Kidney (tissue), 14 donors: ENCODE results near the gene GMPPA. TPM values are rescaled to one million over a fixed set of nuclear protein-coding genes. Genes with fewer than 3 reads are reported as not detected.

ENCODE experiments used
- DNase-seq, 5 donors: peaks; one replicate each; pipeline ENCODE4 v3.0.0-alpha.2; 2013 to 2020
- FAIRE-seq: peaks from 2 replicates; lab custom pipeline; 2012; peaks lifted over from hg19 to GRCh38; lab: Jason Lieb, UNC
- H3K27ac ChIP-seq, 2 donors: one replicate each; pipeline ENCODE4 v1.7.0; 2013; ENCODE audit warnings: low read depth in 2 of 2, low read length in 2 of 2, inconsistent platforms in 1 of 2
- H3K27me3 ChIP-seq: one replicate; pipeline ENCODE4 v1.7.1; 2013; ENCODE audit warnings: low read length, inconsistent platforms; ENCODE audit not compliant: control insufficient read depth, insufficient read depth
- H3K36me3 ChIP-seq, 3 donors: one replicate each; pipeline versions ENCODE4 v1.7.0 to v1.7.1; 2013; ENCODE audit warnings: low read length in 3 of 3, control low read depth in 1 of 3, inconsistent platforms in 1 of 3; ENCODE audit not compliant: insufficient read depth in 3 of 3, control insufficient read depth in 2 of 3
- H3K4me1 ChIP-seq, 3 donors: one replicate each; pipeline versions ENCODE4 v1.7.0 to v1.7.1; 2013; ENCODE audit warnings: low read length in 3 of 3, inconsistent platforms in 1 of 3, low read depth in 1 of 3; ENCODE audit not compliant: control insufficient read depth in 2 of 3, insufficient read depth in 2 of 3
- H3K4me3 ChIP-seq, 3 donors: one replicate each; pipeline versions ENCODE4 v1.7.0 to v1.8.1; 2013; ENCODE audit warnings: low read length in 3 of 3, control low read depth in 1 of 3, inconsistent platforms in 1 of 3
- H3K9ac ChIP-seq, 3 donors: one replicate each; pipeline versions ENCODE4 v1.7.0 to v1.7.1; 2013; ENCODE audit warnings: low read length in 3 of 3, control low read depth in 1 of 3, inconsistent platforms in 1 of 3
- H3K9me3 ChIP-seq, 3 donors: one replicate each; pipeline versions ENCODE4 v1.7.0 to v1.7.1; 2013; ENCODE audit warnings: low read length in 3 of 3, control low read depth in 1 of 3, inconsistent platforms in 1 of 3; ENCODE audit not compliant: control insufficient read depth in 2 of 3, insufficient read depth in 1 of 3
- CTCF ChIP-seq: IDR thresholded peaks from 3 replicates; pipeline ENCODE4 v1.5.1; 2012; ENCODE audit warnings: mild to moderate bottlenecking, moderate library complexity, borderline replicate concordance; ENCODE audit not compliant: insufficient read depth; ENCODE audit errors: extremely low read depth
- intact Hi-C: fragments of 100-400 bp; cut with DNase I; formaldehyde crosslinking; loops from one replicate; pipeline ENCODE4 v1.11.1; 2022
- polyA plus RNA-seq: library from polyadenylated mRNA; stranded (reverse); fragments of 350-450 nt; fragmentation: Illumina TruSeq; extraction: RNeasy Lipid Tissue Mini Kit (QIAGEN cat#74804); gene quantifications from one replicate; pipeline ENCODE4 v1.2.3, GENCODE V29; 2014; ENCODE audit warnings: low read depth, low replicate concordance; ENCODE audit not compliant: insufficient read depth
- total RNA-seq: library from RNA; stranded (reverse); fragmentation: NEBNext Ultra II Directional; extraction: Animal tissue kit (Norgen Biotek cat#: 25700); gene quantifications from one replicate; pipeline ENCODE4 v1.2.1, GENCODE V29; 2021
- donor health status: control.
- donor health status: control.
- donor health status: control.
- donor health status: control.
- donor health status: control.
- donor health status: DM: yes; HTN: yes; CAD: no.
- donor health status: Normal renal cell carcinoma (clear cell type).

The GMPPA gene
- total and polyA plus RNA-seq, 2 donors from 2014 or later, result 33.9 to 53.1 TPM

GRCh38 chr2:219496825-219497494 is 1.7 kb upstream of the GMPPA start:
- peaks cover 0 to 17% (median 4%) of the 10 kb centered on the region in 3 donors for H3K4me1 ChIP-seq

GRCh38 chr2:219497495-219498279 is 1.0 kb upstream of the GMPPA start:
- peaks cover 12% of the 10 kb centered on the region for H3K27me3 ChIP-seq

More at GRCh38 chr2:219496825-219497494, 1.7 kb upstream of the GMPPA start:
- H3K27me3 ChIP-seq, result peaks cover 12% of the 10 kb centered on the region
- intact Hi-C loops, result no loop called here
- TF ChIP-seq CTCF, result no peak
- no peak for FAIRE-seq
- peak overlapping the region in 1 of 3 donors; percentile 99 for H3K9ac ChIP-seq
- peak in 2 of 5 donors; percentile 32 to 65 for DNase-seq
- no peak overlapping the region for H3K27ac ChIP-seq
- H3K36me3 ChIP-seq, result no peaks in the 10 kb centered on the region
- no peaks in the 10 kb centered on the region for H3K9me3 ChIP-seq
- H3K4me3 ChIP-seq, result peak overlapping the region in 1 of 3 donors; percentile 98

GRCh38 chr2:219499058-219499307 is 292 bp downstream of the GMPPA start:
- peaks cover 12% of the 10 kb centered on the region for H3K27me3 ChIP-seq
- no peak for DNase-seq
- H3K4me1 ChIP-seq, result peaks cover 0 to 17% (median 4%) of the 10 kb centered on the region in 3 donors
- H3K9me3 ChIP-seq, result no peaks in the 10 kb centered on the region
- peaks cover 0 to 3% (median 1%) of the 10 kb centered on the region in 3 donors for H3K36me3 ChIP-seq
- intact Hi-C loops, result no loop called here
- H3K9ac ChIP-seq, result peak overlapping the region; percentile 61 to 99 (median 71)
- FAIRE-seq, result no peak
- peak overlapping the region in 1 of 2 donors; percentile 94 for H3K27ac ChIP-seq
- no peak for TF ChIP-seq CTCF
- H3K4me3 ChIP-seq, result peak overlapping the region; percentile 57 to 98 (median 69)

More at GRCh38 chr2:219497495-219498279, 1.0 kb upstream of the GMPPA start:
- peak overlapping the region; percentile 56 to 98 (median 66) for H3K4me3 ChIP-seq
- FAIRE-seq (no peak), DNase-seq (peak in 4 of 5 donors; percentile 54 to 96 (median 78))
- H3K27ac ChIP-seq, result peak overlapping the region; percentile 91 to 94
- H3K4me1 ChIP-seq, result peaks cover 0 to 17% (median 4%) of the 10 kb centered on the region in 3 donors
- no peaks in the 10 kb centered on the region for H3K9me3 ChIP-seq
- intact Hi-C loops, result no loop called here
- peak overlapping the region in 2 of 3 donors; percentile 71 to 99 for H3K9ac ChIP-seq
- no peaks in the 10 kb centered on the region for H3K36me3 ChIP-seq
- no peak for TF ChIP-seq CTCF
